Measurements from ENCODE around the gene TOX3. TPM values are rescaled to one million over a fixed set of nuclear protein-coding genes. Genes with fewer than 3 reads are reported as not detected.

Gene TOX3
- total RNA-seq, result 10 to 100 TPM in 1 of 6 donors, 1 to 10 TPM in 4, under 1 TPM in 1; 0.61 to 22.0 (median 4.9) TPM

- TF ChIP-seq POLR2A (IDR thresholded peaks at IDR 0.05) (no peak), CTCF (IDR thresholded peaks at IDR 0.05) (no peak), EP300 (IDR thresholded peaks at IDR 0.05) (no peak), POLR2AphosphoS5 (IDR thresholded peaks at IDR 0.05) (no peak)
- peaks cover 0 to 18% (median 6%) of the 10 kb centered on the region in 4 donors for H3K27me3 ChIP-seq
- 3 to 9% methylated on average over 28 to 37 of the region's 83 CpGs for WGBS, 2 donors
- H3K36me3 ChIP-seq, result no peaks in the 10 kb centered on the region
- H3K4me3 ChIP-seq, result peak within 1 kb of the TSS; percentile 17 to 54 (median 48)
- H3K4me1 ChIP-seq, result peaks cover 6 to 29% (median 15%) of the 10 kb centered on the region in 4 donors
- peak in 1 of 2 donors; percentile 32 for ATAC-seq (ENCODE audit: low FRiP score in 2 of 2)
- peak in 1 of 2 donors; percentile 85 for DNase-seq
- H3K9me3 ChIP-seq, result no peaks in the 10 kb centered on the region
- H3K27ac ChIP-seq, result peak within 1 kb of the TSS in 1 of 4 donors; percentile 17
These were observed at the start of gene TOX3 for GRCh38 chr16:52547004-52547833. Gene TOX3 (minus strand): TSS chr16:52547143. CDS start chr16:52546723, 420 bp downstream.

- Histone ChIP-seq H3K36me3 (no peaks in the 10 kb centered on the region), H3K4me1 (no peaks in the 10 kb centered on the region), H3K27me3 (no peaks in the 10 kb centered on the region), H3K27ac (no peak overlapping the region), H3K4me3 (no peak overlapping the region), H3K9me3 (no peaks in the 10 kb centered on the region)
- DNase-seq, result no peak
- ATAC-seq (ENCODE audit: low FRiP score in 2 of 2), result no peak
- TF ChIP-seq POLR2A (IDR thresholded peaks at IDR 0.05) (no peak), POLR2AphosphoS5 (IDR thresholded peaks at IDR 0.05) (no peak), EP300 (IDR thresholded peaks at IDR 0.05) (no peak)
- WGBS, 2 donors, result 79 to 81% methylated on average over 2 of the region's 2 CpGs
These were observed 45.8 kb upstream of the TOX3 start for GRCh38 chr16:52592778-52593177.

GRCh38 chr16:52591934-52592592 lies 45.1 kb upstream of the TOX3 start:
- TF ChIP-seq POLR2A (IDR thresholded peaks at IDR 0.05) (no peak), CTCF (IDR thresholded peaks at IDR 0.05) (no peak), EP300 (IDR thresholded peaks at IDR 0.05) (no peak), POLR2AphosphoS5 (IDR thresholded peaks at IDR 0.05) (no peak)
- Histone ChIP-seq H3K9me3 (no peaks in the 10 kb centered on the region), H3K4me3 (no peak overlapping the region), H3K36me3 (no peaks in the 10 kb centered on the region), H3K27ac (no peak overlapping the region), H3K27me3 (no peaks in the 10 kb centered on the region), H3K4me1 (no peaks in the 10 kb centered on the region)
- no peak for DNase-seq
- no peak for ATAC-seq (ENCODE audit: low FRiP score in 2 of 2)
- WGBS, 2 donors, result 41 to 53% methylated on average over 5 of the region's 5 CpGs

GRCh38 chr16:52591471-52591870 lies 44.5 kb upstream of the TOX3 start:
- no peaks in the 10 kb centered on the region for H3K27me3 ChIP-seq
- TF ChIP-seq POLR2AphosphoS5 (IDR thresholded peaks at IDR 0.05), result no peak
- TF ChIP-seq POLR2A (IDR thresholded peaks at IDR 0.05), result no peak
- TF ChIP-seq EP300 (IDR thresholded peaks at IDR 0.05), result no peak
- no peak for TF ChIP-seq CTCF (IDR thresholded peaks at IDR 0.05)
- ATAC-seq (ENCODE audit: low FRiP score in 2 of 2), result no peak
- 65 to 78% methylated on average over 5 of the region's 5 CpGs for WGBS, 2 donors
- H3K27ac ChIP-seq, result no peak overlapping the region
- no peaks in the 10 kb centered on the region for H3K9me3 ChIP-seq
- no peaks in the 10 kb centered on the region for H3K4me1 ChIP-seq
- H3K4me3 ChIP-seq, result no peak overlapping the region
- DNase-seq, result no peak
- H3K36me3 ChIP-seq, result no peaks in the 10 kb centered on the region

DNA sequence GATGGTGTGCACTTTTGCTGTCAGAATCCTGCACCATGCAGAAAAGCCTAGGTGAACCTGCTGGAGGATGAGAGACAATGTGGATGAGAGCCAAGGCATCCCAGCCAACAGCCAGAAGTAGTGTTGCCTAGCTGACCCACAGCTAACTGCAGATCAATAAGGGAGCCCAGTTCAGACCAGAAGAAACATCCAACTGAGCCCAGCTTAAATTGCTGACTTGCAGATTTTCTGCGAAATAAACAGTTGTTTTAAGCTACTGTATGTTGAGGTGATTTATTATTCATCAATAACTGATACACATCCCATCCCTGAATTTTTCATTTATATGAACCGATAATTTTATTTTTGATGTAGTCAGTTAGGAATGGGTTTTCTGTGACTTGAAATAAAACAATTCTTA lies 39.2 kb upstream of the TOX3 start:
- ATAC-seq (ENCODE audit: low FRiP score in 2 of 2), result no peak

More for the DNA sequence above, 39.2 kb upstream of the TOX3 start:
- WGBS, 2 donors, result 90 to 96% methylated on average over 2 of the region's 2 CpGs
- Histone ChIP-seq H3K9me3 (no peaks in the 10 kb centered on the region), H3K27me3 (no peaks in the 10 kb centered on the region), H3K36me3 (no peaks in the 10 kb centered on the region), H3K4me3 (no peak overlapping the region), H3K27ac (no peak overlapping the region), H3K4me1 (no peaks in the 10 kb centered on the region)
- no peak for DNase-seq
- TF ChIP-seq EP300 (IDR thresholded peaks at IDR 0.05), result no peak
- TF ChIP-seq CTCF (IDR thresholded peaks at IDR 0.05), result no peak
- no peak for TF ChIP-seq POLR2A (IDR thresholded peaks at IDR 0.05)

All from upper lobe of left lung (tissue), 6 donors.